Eye (tissue), 1 donor: ENCODE data around the gene FJX1.
"Not testable (repeated sequence)": the region's sequence is repeated elsewhere in the genome, so short reads cannot be mapped to it uniquely, and the experiment has no call there.

ENCODE experiments used
- DNase-seq: peaks from one replicate; pipeline ENCODE4 v3.0.0-alpha.2; 2015

Gene FJX1

GRCh38 chr11:35633827-35634423 is 15.7 kb downstream of the FJX1 start:
- no peak for DNase-seq

DNA sequence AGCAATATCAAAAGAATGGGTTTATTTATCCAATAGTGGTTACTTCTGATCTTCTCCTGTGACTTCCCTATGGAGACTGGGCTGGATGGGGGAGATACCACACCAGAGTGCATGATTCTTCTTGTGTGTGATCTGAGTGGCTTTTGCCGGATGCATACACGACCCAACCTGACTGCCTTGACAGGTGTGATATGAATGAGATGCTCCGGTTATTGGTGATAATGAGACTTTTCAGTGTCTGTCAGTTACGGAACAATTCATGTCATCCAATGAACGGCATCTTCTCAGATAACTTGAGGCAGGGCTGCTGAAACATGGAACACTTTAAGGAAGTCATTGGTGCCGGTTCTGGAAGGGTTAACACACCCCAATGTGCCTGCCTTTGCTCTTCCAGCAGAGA is 17.7 kb downstream of the FJX1 start:
- DNase-seq: no peak

DNA sequence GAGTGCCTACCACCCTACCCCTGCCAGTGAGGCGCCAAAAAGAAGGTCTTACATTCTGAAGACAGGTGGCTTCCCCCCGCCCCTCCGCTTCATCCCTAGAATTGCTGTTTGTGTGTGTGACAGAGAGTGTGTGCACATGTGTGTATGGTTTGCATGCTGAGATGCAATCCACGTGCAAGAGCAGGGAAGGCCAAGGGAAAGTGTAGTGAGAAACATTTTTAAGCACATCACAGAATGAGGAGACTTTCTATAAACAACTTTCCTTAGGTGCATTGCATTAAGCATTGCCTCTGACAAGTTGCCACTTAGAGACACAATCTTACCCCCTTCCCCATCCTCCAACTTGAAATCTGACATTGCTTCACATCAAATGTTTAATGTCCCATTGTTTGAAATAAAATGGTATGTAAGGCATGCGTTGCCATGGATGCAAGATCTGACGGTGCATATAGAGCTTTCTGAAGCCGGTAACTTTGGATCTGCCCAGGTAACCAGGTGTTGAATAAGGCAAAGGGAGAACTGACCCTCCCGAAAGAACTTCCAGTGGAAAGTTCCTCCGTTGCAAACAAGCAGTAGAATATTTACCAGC is 21.4 kb downstream of the FJX1 start:
- DNase-seq: no peak

DNA sequence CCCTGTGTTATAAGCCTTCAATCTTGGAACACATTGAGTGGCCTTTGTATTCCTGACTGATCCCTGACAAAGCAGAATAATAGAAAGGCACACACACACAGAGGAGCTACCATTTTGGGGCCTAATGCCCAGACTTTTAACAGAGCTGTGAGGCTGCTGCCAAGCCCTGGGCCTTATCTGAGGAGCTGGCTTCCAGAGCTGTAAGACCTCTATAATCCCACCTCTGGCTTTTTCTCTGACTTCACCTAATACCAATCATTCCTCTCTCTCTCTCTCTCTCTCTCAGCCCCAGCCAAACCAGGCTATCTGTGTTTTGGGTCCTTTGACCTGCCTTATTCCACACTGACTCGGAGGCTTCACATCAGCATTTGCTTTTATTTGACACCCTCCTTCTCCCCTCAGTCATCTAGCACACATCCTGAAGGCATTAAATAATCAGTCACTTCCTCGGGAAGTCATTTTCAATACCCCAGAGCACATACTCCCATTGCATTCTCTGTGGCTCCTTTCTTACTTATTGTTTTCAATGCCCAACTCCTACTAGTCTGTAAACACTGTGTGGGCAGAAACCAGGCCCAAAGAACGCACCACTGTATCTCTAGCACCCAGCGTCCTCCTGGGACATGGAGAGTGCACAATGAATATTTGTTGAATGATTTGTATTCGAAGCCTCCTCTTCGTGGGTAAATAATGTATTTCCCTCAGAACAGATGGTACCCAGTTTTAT is 23.1 kb downstream of the FJX1 start:
- DNase-seq: no peak

DNA sequence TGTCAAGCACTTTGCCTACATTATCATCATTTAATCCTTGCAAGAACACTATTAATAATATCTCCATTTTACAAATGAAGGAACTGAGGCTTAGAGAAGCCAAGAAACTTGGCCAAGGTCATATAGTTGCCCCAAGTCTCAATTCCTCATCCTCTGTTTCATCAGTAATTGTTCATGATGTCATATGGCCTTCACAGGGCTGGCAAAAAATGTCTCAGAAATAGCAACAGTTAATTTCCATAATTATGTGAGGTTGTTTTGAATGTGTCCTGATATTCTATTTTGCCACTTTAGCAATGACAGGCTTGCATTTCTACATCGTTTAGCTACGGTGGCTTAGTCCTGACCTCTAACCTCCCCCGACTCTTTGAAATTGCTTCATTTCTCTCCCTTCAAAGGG is 23.7 kb downstream of the FJX1 start:
- no peak for DNase-seq

- DNase-seq: no peak
These were observed 29.3 kb downstream of the FJX1 start for GRCh38 chr11:35647421-35648093.

DNA sequence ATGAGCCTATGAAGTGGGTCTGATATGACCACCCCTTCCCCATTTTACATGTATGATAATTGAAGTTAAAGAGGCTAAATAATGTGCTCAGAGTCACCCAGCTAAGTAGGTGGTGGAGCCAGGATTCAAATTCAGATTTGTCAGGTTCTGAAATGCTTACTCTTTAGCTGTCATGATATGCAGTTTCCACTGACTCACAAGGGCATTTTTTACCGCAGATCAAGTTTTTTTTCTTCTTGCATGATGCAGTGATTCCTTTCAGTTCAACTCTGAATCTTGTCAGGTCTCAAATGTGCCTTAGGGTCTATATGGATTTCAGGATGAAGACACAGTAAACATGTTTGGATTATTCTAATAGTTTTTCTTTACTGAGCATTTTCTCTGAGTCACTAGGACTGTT is 31.7 kb downstream of the FJX1 start:
- DNase-seq: no peak

DNA sequence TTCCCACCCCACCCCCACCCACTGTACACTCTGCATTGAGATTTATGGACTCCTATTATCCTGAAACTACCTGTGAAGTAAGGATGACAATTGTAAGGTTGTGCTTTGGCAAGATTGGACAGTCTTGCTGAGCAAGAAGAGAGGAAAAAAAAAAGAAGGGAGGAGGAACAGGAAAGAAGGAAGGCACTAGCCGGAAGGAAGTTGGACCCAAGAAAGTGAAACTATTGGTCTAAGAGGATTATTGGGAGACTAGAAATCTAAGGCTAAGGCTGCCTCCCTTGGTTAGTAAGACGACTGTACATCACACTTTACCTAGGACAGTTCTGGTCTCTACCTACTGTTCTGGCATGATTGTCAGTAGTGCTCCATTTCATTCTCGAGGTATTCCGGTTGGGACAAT is 32.2 kb downstream of the FJX1 start:
- no peak for DNase-seq

- no peak for DNase-seq
These were observed 33.0 kb downstream of the FJX1 start for GRCh38 chr11:35651263-35651662.

- DNase-seq: not testable (repeated sequence)
These were observed 34.5 kb downstream of the FJX1 start for GRCh38 chr11:35652786-35653185.

DNA sequence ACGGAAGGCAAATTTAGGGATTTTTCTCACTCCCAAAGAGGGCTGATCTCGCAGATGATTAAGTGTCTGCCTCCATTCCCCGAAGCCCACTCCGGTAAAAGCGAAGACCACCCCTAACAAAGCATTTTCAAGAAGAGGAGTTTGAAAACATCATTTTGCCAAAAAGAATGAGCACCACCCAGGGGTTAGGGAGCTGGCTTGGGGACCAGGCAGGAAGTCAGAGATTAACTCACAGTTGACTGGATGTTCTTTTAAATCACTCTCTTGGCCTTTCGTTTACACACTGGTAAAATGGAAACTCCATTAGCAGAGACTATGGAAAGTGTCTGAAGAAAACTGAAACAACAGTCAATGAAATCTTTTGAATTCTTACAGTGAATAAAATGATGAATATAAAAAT is 36.5 kb downstream of the FJX1 start:
- DNase-seq: peak; percentile 49

DNA sequence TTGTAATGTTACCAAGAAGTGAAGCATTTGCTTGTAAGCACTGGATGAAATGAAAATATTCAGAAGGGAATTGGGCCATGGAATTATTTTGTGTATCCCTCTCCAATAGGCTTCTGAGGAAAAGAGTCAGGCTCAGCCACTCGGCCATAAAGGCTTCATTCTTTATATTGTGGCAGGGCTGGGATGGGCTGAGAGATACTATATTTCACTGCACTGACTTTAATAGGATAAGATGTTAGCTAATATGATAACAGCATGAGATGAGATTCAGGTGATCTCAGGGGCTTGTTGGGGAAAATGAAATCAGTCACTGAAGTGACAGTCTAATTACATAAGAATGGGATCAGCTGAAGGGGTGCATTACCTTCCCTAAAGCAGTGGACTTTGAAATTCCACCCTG is 37.0 kb downstream of the FJX1 start:
- no peak for DNase-seq

GRCh38 chr11:35655856-35656255 is 37.6 kb downstream of the FJX1 start:
- DNase-seq: no peak

GRCh38 chr11:35658020-35658948 is 40.0 kb downstream of the FJX1 start:
- no peak for DNase-seq

- DNase-seq: no peak
These were observed 43.3 kb downstream of the FJX1 start for GRCh38 chr11:35661534-35661933.

DNA sequence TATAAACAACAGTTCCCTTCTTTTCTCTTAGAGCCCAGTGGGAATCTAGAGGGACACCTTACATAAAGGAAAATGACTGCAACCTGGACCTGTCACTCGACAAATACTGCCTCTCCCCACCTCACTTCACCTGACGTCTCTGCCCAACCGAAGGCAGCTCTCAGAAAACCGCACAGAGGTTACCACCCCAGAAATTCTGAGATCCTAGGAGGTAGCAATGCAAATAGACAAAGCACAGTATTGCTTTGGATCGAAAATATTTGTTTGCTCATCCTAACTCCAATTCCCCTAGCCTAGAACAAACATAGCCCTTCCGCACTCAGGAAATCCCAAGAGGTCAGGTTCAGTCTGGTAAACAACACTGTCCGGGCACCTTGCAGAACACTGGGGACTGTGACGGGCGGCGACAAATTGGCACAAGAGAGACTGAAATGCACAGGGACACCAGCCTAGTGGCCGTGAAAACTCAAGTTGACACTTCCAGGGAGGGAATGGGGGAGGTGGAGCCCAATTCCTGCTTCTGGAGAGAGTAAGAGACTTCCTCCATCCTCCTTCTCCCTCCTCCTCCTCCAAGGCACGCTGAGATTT is 43.9 kb downstream of the FJX1 start:
- DNase-seq: peak; percentile 95

- DNase-seq: peak; percentile 90
These were observed 44.6 kb downstream of the FJX1 start, which contains the start of gene TRIM44 for GRCh38 chr11:35662649-35663407. TRIM44 (plus strand) TSS chr11:35662775; CDS start chr11:35663112, 337 bp downstream.

- DNase-seq: no peak
These were observed 45.1 kb downstream of the FJX1 start for GRCh38 chr11:35663408-35663702.

GRCh38 chr11:35664977-35665441 is 46.7 kb downstream of the FJX1 start:
- no peak for DNase-seq

GRCh38 chr11:35667257-35667656 is 49.0 kb downstream of the FJX1 start:
- no peak for DNase-seq

GRCh38 chr11:35668350-35668749 is 50.1 kb downstream of the FJX1 start:
- not testable (repeated sequence) for DNase-seq
